HL-60/S4 treated with phorbol 12-myristate 13-acetate at 8.2 ng/mL for 4 days and 3 days (cell line): Measurements from ENCODE around the gene OSBPL10.

Source experiments
- in situ Hi-C: fragments of 300-500 bp; cut with MboI; formaldehyde crosslinking; loops from 2 replicates; pipeline ENCODE4 v1.15.0; 2022; ENCODE audit warnings: low sequenced_read_pairs

Gene OSBPL10

GRCh38 chr3:31753050-31753425 lies 228.0 kb downstream of the OSBPL10 start:
- in situ Hi-C loops, result loop anchor here (25.0 kb wide), 1 partner anchor 1716 kb away; no protein-coding TSS in a partner anchor

GRCh38 chr3:31752305-31753049 lies 228.6 kb downstream of the OSBPL10 start:
- in situ Hi-C loops, result loop anchor here (25.0 kb wide), 1 partner anchor 1715 kb away; no protein-coding TSS in a partner anchor

- in situ Hi-C loops, result loop anchor here (25.0 kb wide), 1 partner anchor 1713 kb away; no protein-coding TSS in a partner anchor
Measured at GRCh38 chr3:31750341-31750740, 230.7 kb downstream of the OSBPL10 start.

- in situ Hi-C loops, result no loop called here
Measured at GRCh38 chr3:31748933-31749295, 232.1 kb downstream of the OSBPL10 start.

- in situ Hi-C loops, result no loop called here
Measured at GRCh38 chr3:31748281-31748932, 232.7 kb downstream of the OSBPL10 start.

- in situ Hi-C loops, result no loop called here
Measured at GRCh38 chr3:31747785-31748184, 233.3 kb downstream of the OSBPL10 start.

- in situ Hi-C loops, result no loop called here
Measured at GRCh38 chr3:31744913-31745312, 236.1 kb downstream of the OSBPL10 start.

- in situ Hi-C loops, result no loop called here
Measured at GRCh38 chr3:31743331-31744089, 237.6 kb downstream of the OSBPL10 start.

GRCh38 chr3:31740397-31740796 lies 240.7 kb downstream of the OSBPL10 start:
- in situ Hi-C loops, result no loop called here

- in situ Hi-C loops, result no loop called here
Measured at GRCh38 chr3:31738412-31738811, 242.7 kb downstream of the OSBPL10 start.

- in situ Hi-C loops, result no loop called here
Measured at GRCh38 chr3:31735667-31736066, 245.4 kb downstream of the OSBPL10 start.

GRCh38 chr3:31733234-31733667 lies 247.8 kb downstream of the OSBPL10 start:
- in situ Hi-C loops, result no loop called here

- in situ Hi-C loops, result no loop called here
Measured at GRCh38 chr3:31732548-31732947, 248.5 kb downstream of the OSBPL10 start.

- in situ Hi-C loops, result no loop called here
Measured at GRCh38 chr3:31729573-31729972, 251.5 kb downstream of the OSBPL10 start.

- in situ Hi-C loops, result no loop called here
Measured at GRCh38 chr3:31729082-31729481, 252.0 kb downstream of the OSBPL10 start.

- in situ Hi-C loops, result no loop called here
Measured at GRCh38 chr3:31728403-31728802, 252.7 kb downstream of the OSBPL10 start.

- in situ Hi-C loops, result no loop called here
Measured at GRCh38 chr3:31725976-31726375, 255.1 kb downstream of the OSBPL10 start.

GRCh38 chr3:31725568-31725967 lies 255.5 kb downstream of the OSBPL10 start:
- in situ Hi-C loops, result no loop called here

- in situ Hi-C loops, result no loop called here
Measured at GRCh38 chr3:31724651-31725050, 256.4 kb downstream of the OSBPL10 start.

- in situ Hi-C loops, result no loop called here
Measured at GRCh38 chr3:31724116-31724515, 256.9 kb downstream of the OSBPL10 start.

- in situ Hi-C loops, result no loop called here
Measured at GRCh38 chr3:31723701-31724100, 257.4 kb downstream of the OSBPL10 start.

GRCh38 chr3:31721676-31722075 lies 259.4 kb downstream of the OSBPL10 start:
- in situ Hi-C loops, result no loop called here
